OCI-LY7 (cell line): Measurements from ENCODE around the gene PKM. TPM values are rescaled to one million over a fixed set of nuclear protein-coding genes. Genes with fewer than 3 reads are reported as not detected.

Experiments
- BruUV-seq: library from RNA; stranded (reverse); fragments of 400-500 nt; replicated peaks from 2 replicates; lab custom pipeline; 2021; lab: Mats Ljungman, UMichigan
- CTCF ChIA-PET: fragments of 300-600 bp; sonication (Branson Sonifier 250); formaldehyde crosslinking; loops from one replicate; lab custom pipeline; 2022; ENCODE audit warnings: antibody characterized with exemption; ENCODE audit not compliant: unreplicated experiment; lab: Charles Lee
- POLR2A ChIA-PET: fragments of 300-600 bp; sonication (Branson Sonifier 250); formaldehyde crosslinking; loops from one replicate; lab custom pipeline; 2022; ENCODE audit warnings: antibody characterized with exemption; lab: Charles Lee
- DNase-seq: peaks from one replicate; pipeline ENCODE4 v3.0.0-alpha.2; 2015; ENCODE audit warnings: low spot score
- H2AFZ ChIP-seq: fragments of 200-600 bp; sonication (generic), shearing (Covaris generic); 2 replicates; pipeline ENCODE4 v1.6.1; 2014; ENCODE audit warnings: mild to moderate bottlenecking, antibody characterized with exemption, low read length, moderate library complexity
- H3K27ac ChIP-seq: fragments of 200-600 bp; sonication (generic); 2 replicates; pipeline ENCODE4 v1.5.1; 2014; ENCODE audit warnings: mixed run types, low read depth, mild to moderate bottlenecking, moderate library complexity, low read length, inconsistent platforms; ENCODE audit not compliant: poor library complexity, severe bottlenecking
- H3K36me3 ChIP-seq: fragments of 200-600 bp; sonication (generic); 2 replicates; pipeline ENCODE4 v1.6.1; 2014; ENCODE audit warnings: mild to moderate bottlenecking, antibody characterized with exemption, low read length, moderate library complexity, mixed read lengths; ENCODE audit not compliant: insufficient read depth
- H3K4me1 ChIP-seq: fragments of 200-600 bp; sonication (generic); 2 replicates; pipeline ENCODE4 v1.5.1; 2014; ENCODE audit warnings: mild to moderate bottlenecking, low read length; ENCODE audit not compliant: insufficient read depth, poor library complexity, severe bottlenecking
- H3K4me2 ChIP-seq: fragments of 200-600 bp; sonication (generic); 2 replicates; pipeline ENCODE4 v1.6.1; 2014; ENCODE audit warnings: mild to moderate bottlenecking, low read length
- H3K4me3 ChIP-seq: fragments of 200-600 bp; sonication (generic); 2 replicates; pipeline ENCODE4 v1.5.1; 2014; ENCODE audit warnings: mild to moderate bottlenecking, low read depth, low read length; ENCODE audit not compliant: poor library complexity, severe bottlenecking
- H3K79me2 ChIP-seq: fragments of 200-600 bp; sonication (generic); 2 replicates; pipeline ENCODE4 v1.6.1; 2016; ENCODE audit warnings: low read depth, mild to moderate bottlenecking, low read length, moderate library complexity, mixed read lengths; ENCODE audit not compliant: insufficient read depth
- H3K9me2 ChIP-seq: fragments of 200-600 bp; sonication (generic); 2 replicates; pipeline ENCODE4 v1.6.1; 2016; ENCODE audit warnings: mild to moderate bottlenecking, low read length, mixed read lengths; ENCODE audit not compliant: insufficient read depth
- H3K9me3 ChIP-seq: fragments of 200-600 bp; sonication (generic); 2 replicates; pipeline ENCODE4 v1.6.1; 2014; ENCODE audit warnings: mild to moderate bottlenecking, mixed run types, low read length, mixed read lengths
- H4K20me1 ChIP-seq: fragments of 200-600 bp; sonication (generic); 2 replicates; pipeline ENCODE4 v1.6.1; 2014; ENCODE audit warnings: mild to moderate bottlenecking, antibody characterized with exemption, low read length, moderate library complexity, mixed read lengths; ENCODE audit not compliant: insufficient read depth
- CTCF ChIP-seq: fragments of 200-600 bp; sonication (generic); conservative IDR thresholded peaks from 2 replicates; pipeline ENCODE4 v1.5.1; 2014; ENCODE audit warnings: mild to moderate bottlenecking, antibody characterized with exemption, low read length, moderate library complexity, mixed read lengths
- EZH2phosphoT487 ChIP-seq: fragments of 200-600 bp; sonication (generic); IDR thresholded peaks from 2 replicates; pipeline ENCODE4 v1.6.1; 2018; ENCODE audit warnings: low read depth, borderline replicate concordance, mild to moderate bottlenecking, mixed run types, antibody characterized with exemption, low read length, moderate library complexity, mixed read lengths
- intact Hi-C: fragments of 100-400 bp; cut with micrococcal nuclease; formaldehyde crosslinking; loops from one replicate; pipeline ENCODE4 v1.10.0; 2022; ENCODE audit not compliant: unreplicated experiment
- total RNA-seq, 2 experiments: library from RNA; depleted of rRNA in 1 of 2; stranded (reverse); fragments of >200 nt in 1 of 2; shearing (Covaris generic) in 1 of 2; gene quantifications; 2 replicates each; pipeline ENCODE4 v1.2.3, GENCODE V29; 2014 to 2022

Gene PKM
- total RNA-seq, 2 experiments from 2014 or later = 917 to 1,131 TPM

- CTCF ChIA-PET = no interaction called here
- H3K4me1 ChIP-seq = peaks cover 15% of the 10 kb centered on the region
- POLR2A ChIA-PET = interaction anchor here (0.7 to 1.1 kb wide), 2 partner anchors 23 to 106 kb away, joined by 3 read pairs; no protein-coding TSS in a partner anchor
- H3K36me3 ChIP-seq = peaks cover 21% of the 10 kb centered on the region
- no peaks in the 10 kb centered on the region for H3K9me2 ChIP-seq
- peaks cover 9% of the 10 kb centered on the region; the same call in 1 of the 2 replicates for H4K20me1 ChIP-seq
- H3K4me3 ChIP-seq = no peak overlapping the region
- DNase-seq = no peak
- no TSS peak for BruUV-seq
- intact Hi-C loops = loop anchor here (5.0 kb wide), 1 partner anchor 1759 kb away; the partner anchor contains the start of genes PML and STOML1
- H3K27ac ChIP-seq = no peak overlapping the region
- H3K9me3 ChIP-seq = no peaks in the 10 kb centered on the region
- TF ChIP-seq EZH2phosphoT487 = no peak
- TF ChIP-seq CTCF = no peak
- H3K4me2 ChIP-seq = no peak overlapping the region
- H2AFZ ChIP-seq = no peak overlapping the region
- H3K79me2 ChIP-seq = peaks cover 29% of the 10 kb centered on the region
Observed at GRCh38 chr15:72233769-72234168, 2.8 kb upstream of the PKM start.

- Histone ChIP-seq H3K4me3 (peak overlapping the region; percentile 89), H3K9me3 (no peaks in the 10 kb centered on the region), H3K4me1 (peaks cover 25% of the 10 kb centered on the region), H3K4me2 (peak overlapping the region; percentile 95), H3K9me2 (no peaks in the 10 kb centered on the region), H3K36me3 (peaks cover 35% of the 10 kb centered on the region), H3K79me2 (peaks cover 47% of the 10 kb centered on the region), H4K20me1 (peaks cover 15% of the 10 kb centered on the region), H2AFZ (peak overlapping the region; percentile 67), H3K27ac (peak overlapping the region; percentile 72)
- intact Hi-C loops = loop anchor here (1.0 to 5.0 kb wide), 4 partner anchors 33 to 1760 kb away; partner anchors contain the start of genes ARIH1, PARP6, PML and STOML1
- BruUV-seq = TSS peak; percentile 93
- TF ChIP-seq EZH2phosphoT487 = no peak
- no peak for TF ChIP-seq CTCF
- ChIA-PET POLR2A (interaction anchor here (0.6 to 1.2 kb wide), 5 partner anchors 8 to 517 kb away, joined by 3 to 8 read pairs (median 5); no protein-coding TSS in a partner anchor), CTCF (interaction anchor here (0.5 kb wide), 1 partner anchor 31 kb away, joined by 3 read pairs; no protein-coding TSS in a partner anchor)
- DNase-seq = peak; percentile 62
Observed at GRCh38 chr15:72231833-72232478, 966 bp upstream of the PKM start.
